HepG2 (cell line): Measurements from ENCODE around the gene CCDC158. TPM values are rescaled to one million over a fixed set of nuclear protein-coding genes. Genes with fewer than 3 reads are reported as not detected.

Source experiments
- IRF1 ChIP-seq: sonication (generic); formaldehyde crosslinking; IDR thresholded peaks from 2 replicates; pipeline ENCODE4 v1.4.0; 2020; ENCODE audit warnings: low read depth, mild to moderate bottlenecking, missing genetic modification reagents
- JDP2 ChIP-seq: sonication (generic); formaldehyde crosslinking; IDR thresholded peaks from 2 replicates; pipeline ENCODE4 v1.8.1; 2022; ENCODE audit warnings: missing genetic modification reagents, borderline replicate concordance
- KDM2A ChIP-seq: sonication (generic); formaldehyde crosslinking; IDR thresholded peaks from 2 replicates; pipeline ENCODE4 v1.4.0; 2020; ENCODE audit warnings: low read depth, missing genetic modification reagents, borderline replicate concordance
- KIAA2018 ChIP-seq: sonication (generic); formaldehyde crosslinking; IDR thresholded peaks from 2 replicates; pipeline ENCODE4 v1.5.0; 2020; ENCODE audit warnings: mild to moderate bottlenecking, missing genetic modification reagents, borderline replicate concordance
- NR1H2 ChIP-seq: sonication (generic); formaldehyde crosslinking; IDR thresholded peaks from 2 replicates; pipeline ENCODE4 v1.8.1; 2022; ENCODE audit warnings: low read depth, missing genetic modification reagents, borderline replicate concordance
- PLSCR1 ChIP-seq: sonication (generic); formaldehyde crosslinking; IDR thresholded peaks from 2 replicates; pipeline ENCODE4 v1.5.0; 2020; ENCODE audit warnings: missing genetic modification reagents, mild to moderate bottlenecking, borderline replicate concordance
- PREB ChIP-seq: sonication (generic); formaldehyde crosslinking; IDR thresholded peaks from 2 replicates; pipeline ENCODE4 v1.4.0; 2020; ENCODE audit warnings: missing genetic modification reagents
- TOE1 ChIP-seq: sonication (generic); formaldehyde crosslinking; IDR thresholded peaks from 2 replicates; pipeline ENCODE4 v1.4.0; 2020; ENCODE audit warnings: mild to moderate bottlenecking, missing genetic modification reagents
- U2AF1 ChIP-seq: fragments of 200-400 bp; formaldehyde crosslinking; optimal IDR thresholded peaks from 2 replicates; pipeline ENCODE3; 2017; ENCODE audit warnings: mild to moderate bottlenecking, low read depth, low read length
- ZFX ChIP-seq: sonication (generic); formaldehyde crosslinking; IDR thresholded peaks from 2 replicates; pipeline ENCODE4 v1.4.0; 2020; ENCODE audit warnings: mild to moderate bottlenecking, low read depth, missing genetic modification reagents, moderate library complexity
- ZNF18 ChIP-seq: sonication (generic); formaldehyde crosslinking; IDR thresholded peaks from 2 replicates; pipeline ENCODE4 v1.8.0; 2022; ENCODE audit warnings: mild to moderate bottlenecking, missing genetic modification reagents; ENCODE audit not compliant: insufficient replicate concordance
- ZNF317 ChIP-seq: sonication (generic); formaldehyde crosslinking; IDR thresholded peaks from 2 replicates; pipeline ENCODE4 v1.5.0; 2020; ENCODE audit warnings: mild to moderate bottlenecking, missing genetic modification reagents
- ZNF773 ChIP-seq: sonication (generic); formaldehyde crosslinking; IDR thresholded peaks from 2 replicates; pipeline ENCODE4 v1.4.0; 2020; ENCODE audit warnings: missing genetic modification reagents, borderline replicate concordance
- ZNF800 ChIP-seq: sonication (generic); formaldehyde crosslinking; IDR thresholded peaks from 2 replicates; pipeline ENCODE4 v1.4.0; 2020; ENCODE audit warnings: missing genetic modification reagents
- ZSCAN22 ChIP-seq: sonication (generic); formaldehyde crosslinking; IDR thresholded peaks from 2 replicates; pipeline ENCODE4 v1.4.0; 2020; ENCODE audit warnings: mild to moderate bottlenecking, missing genetic modification reagents
- polyA plus RNA-seq, 8 experiments: library from polyadenylated mRNA; depleted of rRNA in 3 of 8; stranded (reverse) in 7 of 8; unstranded in 1 of 8; fragments of >200 nt; fragmentation: Illumina TruSeq in 4 of 8; extraction: Trizol in 4 of 8; gene quantifications; 2 replicates each; pipeline versions ENCODE4 v1.2.1 to v1.2.3, GENCODE V29; 2011 to 2016; ENCODE audit warnings: low read depth in 4 of 8, missing spikeins in 1 of 8, mixed read lengths in 1 of 8; ENCODE audit not compliant: insufficient read depth in 1 of 8
- total RNA-seq, 5 experiments: library from RNA; depleted of rRNA; stranded (reverse); fragments of >200 nt; fragmentation: Illumina TruSeq; extraction: Trizol; gene quantifications; 2 replicates each; pipeline ENCODE4 v1.2.3, GENCODE V29; 2016; ENCODE audit warnings: low read depth in 1 of 5

The CCDC158 gene
- total and polyA plus RNA-seq, 2 of the 13 experiments (the other 11 are each of a cell fraction or from before 2014, with no cell fraction given), result not detected

DNA sequence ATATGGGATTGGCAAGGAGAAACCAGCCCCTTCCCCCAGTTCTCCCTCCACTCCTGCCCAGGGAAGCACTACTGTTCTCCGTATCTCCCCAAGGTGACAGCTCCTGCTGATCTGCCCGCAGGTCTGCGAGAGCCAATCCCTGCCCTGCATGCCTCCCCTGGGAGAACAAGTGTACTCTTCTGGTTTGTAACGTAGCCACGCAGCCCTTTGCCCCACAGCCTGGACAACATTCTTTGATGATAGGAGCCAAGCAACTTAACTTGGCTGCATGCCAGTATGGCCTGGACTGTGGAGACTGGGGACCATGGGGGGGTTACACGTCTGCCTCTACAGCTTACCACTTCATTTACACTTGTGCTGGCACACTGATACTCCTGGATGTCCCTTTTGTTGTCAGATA, 112.4 kb downstream of the CCDC158 start (continued):
- no peak for TF ChIP-seq ZNF800 (CRISPR knock-in tag)
- no peak for TF ChIP-seq ZNF18 (CRISPR knock-in tag)
- no peak for TF ChIP-seq PREB (CRISPR knock-in tag)
- TF ChIP-seq JDP2 (CRISPR knock-in tag), result no peak
- no peak for TF ChIP-seq KIAA2018 (CRISPR knock-in tag)
- no peak for TF ChIP-seq ZNF773 (CRISPR knock-in tag)
- no peak for TF ChIP-seq ZNF317 (CRISPR knock-in tag)
- TF ChIP-seq ZFX (CRISPR knock-in tag), result no peak; the same call in 1 of the 2 replicates
- no peak for TF ChIP-seq ZSCAN22 (CRISPR knock-in tag)
- TF ChIP-seq PLSCR1, result no peak
- TF ChIP-seq TOE1 (CRISPR knock-in tag), result no peak
- no peak; the same call in 1 of the 2 replicates for TF ChIP-seq KDM2A
- no peak for TF ChIP-seq U2AF1
- TF ChIP-seq NR1H2, result no peak
- TF ChIP-seq IRF1 (CRISPR knock-in tag), result no peak
